Ishikawa (cell line): ENCODE measurements around the gene NUDCD3.

ENCODE experiments used
- CEBPB ChIP-seq: IDR thresholded peaks from 2 replicates; pipeline ENCODE4 v1.6.1; 2012
- CREB1 ChIP-seq: IDR thresholded peaks from 2 replicates; pipeline ENCODE4 v1.6.1; 2012; ENCODE audit warnings: low read depth
- EGR1 ChIP-seq: IDR thresholded peaks from 2 replicates; pipeline ENCODE4 v1.6.1; 2012
- EP300 ChIP-seq: IDR thresholded peaks from 2 replicates; pipeline ENCODE4 v1.6.1; 2012; ENCODE audit warnings: borderline replicate concordance
- FOXM1 ChIP-seq: IDR thresholded peaks from 2 replicates; pipeline ENCODE4 v1.6.1; 2012; ENCODE audit warnings: low read depth, borderline replicate concordance
- MAX ChIP-seq: IDR thresholded peaks from 2 replicates; pipeline ENCODE4 v1.6.1; 2012
- NFIC ChIP-seq: IDR thresholded peaks from 2 replicates; pipeline ENCODE4 v1.6.1; 2012
- RAD21 ChIP-seq: IDR thresholded peaks from 2 replicates; pipeline ENCODE4 v1.6.1; 2012; ENCODE audit warnings: low read depth
- REST ChIP-seq: IDR thresholded peaks from 2 replicates; pipeline ENCODE4 v1.6.1; 2012; ENCODE audit warnings: low read depth, mild to moderate bottlenecking
- TAF1 ChIP-seq: IDR thresholded peaks from 2 replicates; pipeline ENCODE4 v1.6.1; 2012; ENCODE audit warnings: low read depth, mild to moderate bottlenecking
- TCF12 ChIP-seq: IDR thresholded peaks from 2 replicates; pipeline ENCODE4 v1.6.1; 2012; ENCODE audit warnings: low read depth
- TEAD4 ChIP-seq: IDR thresholded peaks from 2 replicates; pipeline ENCODE4 v1.6.1; 2012
- USF1 ChIP-seq: IDR thresholded peaks from 2 replicates; pipeline ENCODE4 v1.6.1; 2012
- YY1 ChIP-seq: IDR thresholded peaks from 2 replicates; pipeline ENCODE4 v1.6.1; 2012; ENCODE audit warnings: low read depth
- ZBTB7A ChIP-seq: IDR thresholded peaks from 2 replicates; pipeline ENCODE4 v1.6.1; 2012; ENCODE audit warnings: low read depth

The NUDCD3 gene

GRCh38 chr7:44440577-44441078 is 49.8 kb downstream of the NUDCD3 start:
- TF ChIP-seq EGR1 (no peak), TAF1 (no peak), CEBPB (no peak), RAD21 (no peak), TCF12 (no peak), YY1 (no peak), USF1 (no peak), EP300 (no peak), TEAD4 (no peak), NFIC (no peak), CREB1 (no peak), FOXM1 (no peak), ZBTB7A (no peak), REST (no peak), MAX (no peak)

- TF ChIP-seq ZBTB7A (no peak), EP300 (no peak), MAX (no peak), RAD21 (no peak), EGR1 (no peak), CREB1 (no peak), REST (no peak), TEAD4 (no peak), USF1 (no peak), TCF12 (no peak), NFIC (no peak), CEBPB (no peak)
Measured at GRCh38 chr7:44439926-44440325, 50.5 kb downstream of the NUDCD3 start.

GRCh38 chr7:44438816-44439215 is 51.6 kb downstream of the NUDCD3 start:
- TF ChIP-seq TAF1 (no peak), EGR1 (no peak), RAD21 (no peak), EP300 (no peak), USF1 (no peak), FOXM1 (no peak), TCF12 (no peak), YY1 (no peak), MAX (no peak), CEBPB (no peak), CREB1 (no peak), REST (no peak), TEAD4 (no peak)

- TF ChIP-seq TAF1 = no peak
- no peak for TF ChIP-seq EP300
- no peak for TF ChIP-seq RAD21
- TF ChIP-seq TEAD4 = no peak
- TF ChIP-seq MAX = no peak
- TF ChIP-seq NFIC = no peak
- TF ChIP-seq EGR1 = no peak
- no peak for TF ChIP-seq CEBPB
- no peak for TF ChIP-seq YY1
- TF ChIP-seq REST = no peak
- no peak for TF ChIP-seq ZBTB7A
- no peak for TF ChIP-seq CREB1
- TF ChIP-seq FOXM1 = no peak
- no peak for TF ChIP-seq USF1
- no peak for TF ChIP-seq TCF12
Measured at GRCh38 chr7:44434201-44434600, 56.3 kb downstream of the NUDCD3 start.
